CD14-positive monocyte (primary cell): Measurements from ENCODE around the gene VMAC. TPM values are rescaled to one million over a fixed set of nuclear protein-coding genes. Genes with fewer than 3 reads are reported as not detected.

Source experiments
- DNase-seq, 3 donors: peaks; one replicate each; pipeline ENCODE4 v3.0.0-alpha.2; 2011 to 2022
- H2AFZ ChIP-seq: 2 replicates; pipeline ENCODE4 v1.6.0; 2012; ENCODE audit warnings: mild to moderate bottlenecking, low read depth, low read length, inconsistent platforms; ENCODE audit not compliant: insufficient read depth, poor library complexity, severe bottlenecking
- H3K27ac ChIP-seq, 2 donors: 1 replicate in 1 of 2; 2 replicates in 1 of 2; pipeline ENCODE4 v1.5.1; 2012 to 2013; ENCODE audit warnings: low read length in 2 of 2, control low read depth in 1 of 2, inconsistent platforms in 1 of 2, low read depth in 1 of 2, mild to moderate bottlenecking in 1 of 2
- H3K27me3 ChIP-seq, 2 donors: one replicate each; pipeline versions ENCODE4 v1.6.0 to v1.6.1; 2011 to 2013; ENCODE audit warnings: low read length in 2 of 2; ENCODE audit not compliant: control insufficient read depth in 2 of 2, insufficient read depth in 2 of 2
- H3K36me3 ChIP-seq, 2 donors: replicated peaks in 1 of 2; 1 replicate in 1 of 2; 2 replicates in 1 of 2; pipeline versions ENCODE4 v1.5.1 to v1.6.1; 2012 to 2013; ENCODE audit warnings: low read length in 2 of 2, control low read depth in 1 of 2, inconsistent platforms in 1 of 2, mild to moderate bottlenecking in 1 of 2; ENCODE audit not compliant: insufficient read depth in 2 of 2, control insufficient read depth in 1 of 2
- H3K4me1 ChIP-seq, 2 donors: 1 replicate in 1 of 2; 2 replicates in 1 of 2; pipeline versions ENCODE4 v1.5.1 to v1.6.1; 2012 to 2013; ENCODE audit warnings: low read length in 2 of 2, control low read depth in 1 of 2, inconsistent platforms in 1 of 2, mild to moderate bottlenecking in 1 of 2, moderate library complexity in 1 of 2; ENCODE audit not compliant: insufficient read depth in 2 of 2, control insufficient read depth in 1 of 2
- H3K4me2 ChIP-seq: replicated peaks from 2 replicates; pipeline ENCODE3; 2012; ENCODE audit warnings: low read length, moderate library complexity, mild to moderate bottlenecking; ENCODE audit not compliant: poor library complexity, severe bottlenecking; ENCODE audit errors: extremely low read depth
- H3K4me3 ChIP-seq, 3 experiments: fragments of 200-600 bp in 1 of 3; sonication (generic) in 1 of 3; replicated peaks in 1 of 3; 1 replicate in 2 of 3; 2 replicates in 1 of 3; pipeline ENCODE4 v1.5.1; 2011 to 2013; ENCODE audit warnings: low read length in 3 of 3, mild to moderate bottlenecking in 3 of 3, control low read depth in 2 of 3, low read depth in 2 of 3, inconsistent platforms in 1 of 3, moderate library complexity in 1 of 3
- H3K79me2 ChIP-seq: 2 replicates; pipeline ENCODE4 v1.6.0; 2012; ENCODE audit warnings: mild to moderate bottlenecking, control low read depth, inconsistent platforms, low read length, moderate library complexity; ENCODE audit not compliant: insufficient read depth
- H3K9ac ChIP-seq: 2 replicates; pipeline ENCODE4 v1.6.0; 2017; ENCODE audit warnings: low read length, mild to moderate bottlenecking; ENCODE audit not compliant: insufficient read depth, poor library complexity, severe bottlenecking
- H3K9me3 ChIP-seq, 2 donors: replicated peaks in 1 of 2; 1 replicate in 1 of 2; 2 replicates in 1 of 2; pipeline versions ENCODE4 v1.5.1 to v1.6.1; 2012 to 2013; ENCODE audit warnings: low read length in 2 of 2, control low read depth in 1 of 2; ENCODE audit not compliant: control insufficient read depth in 1 of 2, insufficient read depth in 1 of 2
- H4K20me1 ChIP-seq: 2 replicates; pipeline ENCODE4 v1.6.0; 2012; ENCODE audit warnings: mild to moderate bottlenecking, low read length, control low read depth, moderate library complexity; ENCODE audit not compliant: insufficient read depth
- H3K27ac Mint-ChIP-seq, 7 donors: one replicate each; pipeline ENCODE4 v1.8.0; 2020; ENCODE audit warnings: mild to moderate bottlenecking in 7 of 7, mixed read lengths in 7 of 7, moderate library complexity in 6 of 7, inconsistent platforms in 2 of 7
- H3K27me3 Mint-ChIP-seq, 3 donors: one replicate each; pipeline ENCODE4 v1.8.0; 2021 to 2022; ENCODE audit warnings: low read depth in 3 of 3, mild to moderate bottlenecking in 3 of 3, mixed read lengths in 3 of 3, moderate library complexity in 3 of 3, inconsistent platforms in 1 of 3
- H3K36me3 Mint-ChIP-seq, 2 donors: one replicate each; pipeline ENCODE4 v1.8.0; 2020; ENCODE audit warnings: mixed read lengths in 2 of 2, inconsistent platforms in 1 of 2, mild to moderate bottlenecking in 1 of 2
- H3K4me1 Mint-ChIP-seq: one replicate; pipeline ENCODE4 v1.8.0; 2020; ENCODE audit warnings: mild to moderate bottlenecking, mixed read lengths
- H3K4me3 Mint-ChIP-seq, 2 donors: one replicate each; pipeline ENCODE4 v1.8.0; 2020; ENCODE audit warnings: mild to moderate bottlenecking in 2 of 2, mixed read lengths in 2 of 2, moderate library complexity in 1 of 2
- H3K9me3 Mint-ChIP-seq, 7 donors: one replicate each; pipeline ENCODE4 v1.8.0; 2020 to 2022; ENCODE audit warnings: mixed read lengths in 7 of 7, mild to moderate bottlenecking in 6 of 7, moderate library complexity in 6 of 7, inconsistent platforms in 2 of 7
- CTCF ChIP-seq: fragments of 200-600 bp; IDR thresholded peaks from one replicate; pipeline ENCODE4 v1.8.0; 2022; ENCODE audit warnings: antibody characterized with exemption, mild to moderate bottlenecking
- WGBS: methylation state at CpG from one replicate; pipeline ENCODE4 v1.1.5; 2013; ENCODE audit warnings: missing lambda C conversion rate; ENCODE audit not compliant: insufficient coverage; 5-methylcytosine and 5-hydroxymethylcytosine counted together
- intact Hi-C, 2 donors: fragments of 100-400 bp; cut with micrococcal nuclease; formaldehyde crosslinking; loops; one replicate each; pipeline versions ENCODE4 v1.15.0 to v1.15.1; 2023
- polyA plus RNA-seq, 3 donors: library from polyadenylated mRNA; depleted of rRNA in 1 of 3; unstranded in 2 of 3; stranded (reverse) in 1 of 3; fragments of 300-500 nt in 2 of 3; fragments of >200 nt in 1 of 3; fragmentation: Illumina TruSeq in 2 of 3; gene quantifications; 1 replicate in 2 of 3; 2 replicates in 1 of 3; pipeline ENCODE4 v1.2.3, GENCODE V29; 2012 to 2021

VMAC gene
- polyA plus RNA-seq, 3 donors, result 3.1 to 13.0 (median 4.3) TPM

- Mint-ChIP-seq H3K36me3 (no peaks in the 10 kb centered on the region), H3K27me3 (peaks cover 22 to 29% (median 29%) of the 10 kb centered on the region in 3 donors), H3K27ac (no peak overlapping the region), H3K9me3 (peaks cover 0 to 4% (median 0%) of the 10 kb centered on the region in 7 donors), H3K4me3 (peak overlapping the region in 1 of 2 donors; percentile 62), H3K4me1 (peaks cover 6% of the 10 kb centered on the region)
- Histone ChIP-seq H2AFZ (no peak overlapping the region), H3K27me3 (peaks cover 0 to 8% of the 10 kb centered on the region in 2 donors), H3K36me3 (no peaks in the 10 kb centered on the region), H3K27ac (no peak overlapping the region), H4K20me1 (no peaks in the 10 kb centered on the region), H3K9ac (no peak overlapping the region), H3K4me2 (no peak overlapping the region), H3K4me3 (no peak overlapping the region), H3K4me1 (no peaks in the 10 kb centered on the region), H3K79me2 (no peaks in the 10 kb centered on the region), H3K9me3 (no peaks in the 10 kb centered on the region)
- TF ChIP-seq CTCF, result no peak
- WGBS, result 91% methylated on average over 3 of the region's 6 CpGs
- intact Hi-C loops, result no loop called here
- DNase-seq, result no peak
These were observed 24.5 kb upstream of the VMAC start for GRCh38 chr19:5880196-5880595.

GRCh38 chr19:5880604-5881078, 24.0 kb upstream of the VMAC start:
- H3K9ac ChIP-seq, result no peak overlapping the region
- H3K4me3 Mint-ChIP-seq, result no peak overlapping the region
- WGBS, result 38% methylated on average over 12 of the region's 15 CpGs
- H3K27me3 ChIP-seq, result peaks cover 0 to 8% of the 10 kb centered on the region in 2 donors
- H3K79me2 ChIP-seq, result no peaks in the 10 kb centered on the region
- no peak overlapping the region for H3K4me3 ChIP-seq
- no peaks in the 10 kb centered on the region for H3K4me1 ChIP-seq
- H3K4me1 Mint-ChIP-seq, result peaks cover 6% of the 10 kb centered on the region
- H3K36me3 ChIP-seq, result no peaks in the 10 kb centered on the region
- no peak for TF ChIP-seq CTCF
- H4K20me1 ChIP-seq, result no peaks in the 10 kb centered on the region
- no peaks in the 10 kb centered on the region for H3K9me3 ChIP-seq
- peaks cover 22 to 29% (median 29%) of the 10 kb centered on the region in 3 donors for H3K27me3 Mint-ChIP-seq
- peak overlapping the region in 1 of 7 donors; percentile 57 for H3K27ac Mint-ChIP-seq
- H3K36me3 Mint-ChIP-seq, result no peaks in the 10 kb centered on the region
- no peak overlapping the region for H3K27ac ChIP-seq
- H3K4me2 ChIP-seq, result no peak overlapping the region
- intact Hi-C loops, result no loop called here
- no peak for DNase-seq
- no peak overlapping the region for H2AFZ ChIP-seq
- peaks cover 0 to 4% (median 0%) of the 10 kb centered on the region in 7 donors for H3K9me3 Mint-ChIP-seq
